Endothelial cell of umbilical vein (primary cell): Measurements from ENCODE around the gene R3HDM2.
"Not testable (repeated sequence)": the region's sequence is repeated elsewhere in the genome, so short reads cannot be mapped to it uniquely, and the experiment has no call there.

Experiments
- CTCF ChIP-seq, 2 donors: IDR thresholded peaks; 1 replicate in 1 of 2; 2 replicates in 1 of 2; pipeline ENCODE4 v1.5.1; 2011; ENCODE audit warnings: low read length in 2 of 2, mild to moderate bottlenecking in 2 of 2, moderate library complexity in 2 of 2, control low read depth in 1 of 2, inconsistent platforms in 1 of 2, low read depth in 1 of 2; ENCODE audit not compliant: insufficient read depth in 1 of 2; ENCODE audit errors: extremely low read depth in 1 of 2
- EZH2 ChIP-seq: IDR thresholded peaks from 2 replicates; pipeline ENCODE4 v1.6.1; 2012; ENCODE audit warnings: borderline replicate concordance, low read depth, mild to moderate bottlenecking, moderate library complexity, low read length, inconsistent platforms; ENCODE audit not compliant: severe bottlenecking
- FOS ChIP-seq: IDR thresholded peaks from 2 replicates; pipeline ENCODE4 v1.6.1; 2011; ENCODE audit warnings: mild to moderate bottlenecking, low read length, moderate library complexity, borderline replicate concordance; ENCODE audit not compliant: insufficient read depth
- GATA2 ChIP-seq: IDR thresholded peaks from 2 replicates; pipeline ENCODE4 v1.7.0; 2011; ENCODE audit warnings: low read depth, mild to moderate bottlenecking, moderate library complexity, mixed read lengths, low read length; ENCODE audit not compliant: insufficient read length, insufficient read depth
- POLR2A ChIP-seq: IDR thresholded peaks from 2 replicates; pipeline ENCODE4 v1.6.1; 2012; ENCODE audit warnings: low read depth, mild to moderate bottlenecking, control low read depth, low read length
- TF ChIP-seq, protein P1 (sequence below): IDR thresholded peaks from 2 replicates; pipeline ENCODE4 v1.6.1; 2011; ENCODE audit not compliant: insufficient read depth, insufficient read length

DNA sequence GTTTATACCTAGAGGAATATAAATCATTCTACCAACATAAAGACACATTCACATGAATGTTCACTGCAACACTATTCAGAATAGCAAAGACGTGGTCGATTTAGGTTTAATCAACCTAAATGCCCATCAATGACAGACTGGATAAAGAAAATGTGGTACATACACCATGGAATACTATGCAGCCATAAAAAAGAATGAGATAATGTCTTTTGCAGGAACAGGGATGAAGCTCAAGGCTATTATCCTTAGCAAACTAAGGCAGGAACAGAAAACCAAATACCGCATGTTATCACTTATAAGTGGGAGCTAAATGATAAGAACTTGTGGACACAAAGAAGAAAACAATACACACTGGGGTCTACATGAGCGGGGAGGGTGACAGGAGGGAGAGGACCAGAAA, 94.5 kb downstream of the R3HDM2 start:
- TF ChIP-seq CTCF (IDR thresholded peaks at IDR 0.05; ENCODE audit: extremely low read depth in 1 of 2, insufficient read depth in 1 of 2, low read depth in 1 of 2, low read length in 2 of 2); POLR2A; GATA2; FOS; EZH2: not testable (repeated sequence)
- TF ChIP-seq, protein P1, sequence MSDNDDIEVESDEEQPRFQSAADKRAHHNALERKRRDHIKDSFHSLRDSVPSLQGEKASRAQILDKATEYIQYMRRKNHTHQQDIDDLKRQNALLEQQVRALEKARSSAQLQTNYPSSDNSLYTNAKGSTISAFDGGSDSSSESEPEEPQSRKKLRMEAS = not testable (repeated sequence)
